Iris pigment epithelial cell (primary cell): ENCODE measurements around the gene KRT80.

ENCODE experiments used
- DNase-seq: peaks from one replicate; pipeline ENCODE4 v3.0.0-alpha.2; 2011; ENCODE audit warnings: low read depth

KRT80 gene

DNA sequence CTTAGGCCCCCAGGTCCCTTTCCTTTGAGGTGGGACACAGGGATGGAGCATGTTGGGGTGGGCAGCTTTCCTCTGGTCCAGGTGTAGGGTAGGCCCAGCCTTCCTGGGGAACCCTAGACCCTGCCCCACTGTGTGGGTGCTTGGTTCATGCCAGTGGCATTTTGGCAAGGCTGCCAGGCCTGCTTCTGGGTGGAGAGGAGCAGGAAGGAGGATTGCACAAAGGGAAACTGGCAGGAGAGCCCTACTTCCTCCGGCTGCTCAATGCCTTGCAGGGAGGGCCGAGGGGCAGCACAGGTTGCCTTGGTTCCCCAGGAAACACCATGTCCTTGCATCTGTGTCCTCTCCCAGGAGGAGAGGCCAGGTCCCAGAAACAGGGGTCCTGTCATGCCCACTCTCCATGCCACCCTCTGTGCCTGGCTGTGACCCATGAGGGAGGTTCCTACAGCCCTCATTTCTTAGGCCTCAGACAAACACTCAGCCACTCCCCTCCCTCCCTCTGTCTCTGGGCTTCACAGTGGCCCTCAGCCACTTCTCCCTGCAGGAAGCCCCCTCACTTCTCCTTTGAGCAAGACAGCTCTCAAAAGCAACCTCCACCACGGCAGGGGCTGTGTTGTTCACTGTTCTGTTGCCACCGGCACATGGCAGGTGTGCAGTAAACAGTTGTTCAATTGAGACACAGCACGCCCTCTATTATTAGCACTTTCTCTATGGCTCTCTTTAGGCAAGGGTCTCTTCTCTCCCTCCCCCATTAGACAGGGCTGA is 6.8 kb upstream of the KRT80 start:
- no peak for DNase-seq

DNA sequence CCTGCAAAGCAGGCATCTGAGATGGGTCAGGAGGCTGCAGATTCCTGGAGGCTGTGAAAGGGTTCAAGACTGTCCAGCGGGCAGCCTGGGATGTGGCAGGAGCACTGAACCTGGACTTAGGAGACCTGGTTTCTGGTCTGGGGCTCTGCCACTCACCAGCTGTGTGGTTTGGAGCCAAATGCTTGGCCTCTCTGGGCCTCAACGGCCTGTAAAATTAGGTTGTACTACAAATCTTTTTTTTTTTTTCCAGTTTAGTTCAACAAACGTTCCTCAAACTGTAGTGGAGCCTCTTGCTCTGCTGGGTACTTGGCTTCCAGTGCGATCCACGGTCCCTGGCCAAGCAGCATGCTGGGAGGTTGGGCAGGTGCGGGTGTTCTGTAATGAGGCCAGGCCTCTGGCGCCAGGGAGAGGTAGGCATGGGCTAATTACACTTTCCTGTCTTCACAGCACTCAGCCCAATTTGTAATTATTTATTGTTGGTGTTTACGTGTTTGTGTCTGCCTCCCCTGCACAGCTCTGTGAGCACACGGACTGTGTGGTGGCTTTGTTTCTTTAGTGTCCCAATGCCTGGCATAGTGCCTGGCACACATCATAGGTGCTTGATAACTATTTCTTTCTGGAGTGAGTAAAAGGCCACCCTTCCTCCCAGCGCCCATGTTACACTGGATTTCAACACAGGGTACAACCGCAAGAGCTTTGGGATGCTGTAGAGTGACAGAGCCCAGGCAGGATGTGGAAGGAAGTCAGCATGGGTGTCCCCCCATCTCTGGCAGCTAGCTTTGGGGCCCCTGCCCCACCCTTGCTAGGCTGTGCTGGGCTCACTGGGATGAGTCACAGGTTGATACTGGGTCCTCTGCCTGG is 5.8 kb upstream of the KRT80 start:
- no peak for DNase-seq

DNA sequence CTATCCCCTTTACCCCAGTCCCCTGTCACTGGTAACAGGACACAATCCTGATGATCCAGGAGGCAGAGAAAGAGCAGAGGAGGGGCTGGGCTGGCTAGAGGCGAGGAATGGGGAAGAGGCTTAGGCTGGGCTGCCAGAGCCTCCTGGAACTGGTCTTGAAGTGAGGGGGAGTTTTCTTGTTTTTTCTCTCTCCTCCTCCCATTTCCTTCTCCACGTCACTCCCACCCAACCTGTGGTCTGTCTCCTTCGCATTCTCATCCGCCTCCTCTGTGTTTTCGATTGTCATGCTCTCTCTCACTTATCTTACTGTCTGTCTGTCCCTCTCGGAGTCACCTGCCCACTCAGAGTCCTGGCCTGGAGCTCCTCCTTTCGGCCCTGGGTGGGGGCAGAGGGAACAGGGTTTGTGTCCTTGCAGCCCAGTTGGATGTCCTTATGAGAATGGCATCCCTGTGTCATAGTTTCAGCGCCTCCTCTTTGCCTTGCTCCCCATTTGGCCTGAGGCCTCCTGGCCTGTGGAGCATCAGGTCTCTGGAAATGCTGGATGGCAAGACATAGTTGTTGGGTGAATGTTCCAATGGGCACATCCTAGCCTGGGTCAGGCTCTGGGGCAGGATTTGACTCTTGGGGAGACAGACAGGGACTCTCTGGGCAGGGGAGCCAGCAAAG is 3.4 kb upstream of the KRT80 start:
- no peak for DNase-seq

DNA sequence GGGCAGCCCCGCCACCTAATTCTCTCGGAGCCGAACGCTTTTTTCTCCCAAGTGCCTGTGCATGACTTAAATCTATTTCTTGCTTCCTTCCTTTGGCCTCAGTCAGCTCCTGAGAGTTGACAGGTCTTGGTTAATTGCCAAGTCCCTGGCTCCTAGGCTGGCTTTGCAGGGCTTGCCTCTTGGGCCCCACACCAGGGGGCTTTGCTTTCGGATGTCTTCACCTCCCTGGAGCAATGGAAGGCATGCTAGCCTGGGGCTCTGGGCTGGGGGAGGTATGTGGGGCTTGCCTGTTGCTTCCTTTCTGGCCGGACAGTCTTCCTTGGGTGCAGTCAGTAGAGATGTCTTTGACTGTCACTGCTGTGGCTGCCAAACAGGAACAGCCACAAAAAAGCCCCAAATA is 2.2 kb upstream of the KRT80 start:
- peak; percentile 44 for DNase-seq

DNA sequence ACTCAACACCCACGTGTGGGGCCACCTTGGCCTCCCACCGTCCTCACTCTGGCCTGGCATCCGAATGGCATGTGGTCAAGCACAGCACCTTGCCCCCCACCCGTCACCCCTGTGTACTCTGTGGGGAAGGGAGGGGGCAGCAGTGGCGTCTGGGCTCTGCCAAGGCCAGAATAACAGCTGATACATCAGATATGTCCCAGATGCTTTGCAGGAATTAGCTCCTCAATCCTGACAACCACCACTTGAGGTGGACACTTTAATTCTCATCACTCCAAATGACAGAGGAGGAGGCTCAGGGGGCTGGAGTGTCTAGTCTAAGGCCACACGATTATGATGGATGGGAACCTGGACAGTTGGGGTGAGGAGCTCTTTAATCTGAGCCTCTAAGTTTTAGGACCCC is 1.7 kb upstream of the KRT80 start:
- DNase-seq = no peak

DNA sequence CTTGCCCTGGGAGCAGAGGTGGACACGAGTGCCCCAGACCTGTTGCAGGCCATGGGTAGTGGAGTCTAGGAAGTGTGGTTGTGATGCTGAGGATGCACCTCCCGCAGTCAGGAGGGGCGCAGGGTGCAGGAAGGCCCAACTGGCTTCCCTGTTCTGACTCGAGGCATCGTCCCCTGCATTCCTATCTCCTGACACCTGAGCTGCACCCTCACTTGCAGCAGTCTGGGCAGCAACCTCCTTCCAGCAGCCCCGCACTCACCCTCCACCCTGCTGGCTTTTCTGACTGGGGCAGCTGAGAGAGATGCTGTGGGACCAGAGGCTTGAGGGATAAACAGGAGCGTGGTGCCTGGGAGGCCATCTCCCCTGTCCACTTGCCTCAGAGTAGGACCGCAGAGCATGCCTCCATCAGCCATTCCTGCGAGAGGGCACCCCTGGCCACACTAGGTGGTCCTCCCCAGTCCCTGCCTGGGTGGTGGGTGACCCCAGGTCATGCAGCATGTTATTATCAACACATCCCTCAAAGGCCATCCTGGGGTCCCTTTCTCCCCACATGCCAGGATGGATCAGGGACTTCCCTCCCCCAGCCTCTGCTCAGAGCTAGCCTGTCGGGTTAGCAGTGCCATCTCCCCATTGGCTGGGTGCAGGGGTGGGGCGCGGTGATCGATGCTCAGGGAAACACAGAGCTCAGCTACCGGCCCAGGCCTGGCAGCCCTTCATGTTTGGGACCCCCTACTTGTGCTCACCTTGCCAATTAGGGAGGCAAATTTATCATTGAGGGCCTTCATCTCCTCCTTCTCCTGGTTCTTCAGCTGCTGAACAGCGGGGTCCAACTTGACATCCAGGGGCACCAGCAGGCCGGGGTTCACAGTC is 719 bp downstream of the KRT80 start:
- DNase-seq = no peak

DNA sequence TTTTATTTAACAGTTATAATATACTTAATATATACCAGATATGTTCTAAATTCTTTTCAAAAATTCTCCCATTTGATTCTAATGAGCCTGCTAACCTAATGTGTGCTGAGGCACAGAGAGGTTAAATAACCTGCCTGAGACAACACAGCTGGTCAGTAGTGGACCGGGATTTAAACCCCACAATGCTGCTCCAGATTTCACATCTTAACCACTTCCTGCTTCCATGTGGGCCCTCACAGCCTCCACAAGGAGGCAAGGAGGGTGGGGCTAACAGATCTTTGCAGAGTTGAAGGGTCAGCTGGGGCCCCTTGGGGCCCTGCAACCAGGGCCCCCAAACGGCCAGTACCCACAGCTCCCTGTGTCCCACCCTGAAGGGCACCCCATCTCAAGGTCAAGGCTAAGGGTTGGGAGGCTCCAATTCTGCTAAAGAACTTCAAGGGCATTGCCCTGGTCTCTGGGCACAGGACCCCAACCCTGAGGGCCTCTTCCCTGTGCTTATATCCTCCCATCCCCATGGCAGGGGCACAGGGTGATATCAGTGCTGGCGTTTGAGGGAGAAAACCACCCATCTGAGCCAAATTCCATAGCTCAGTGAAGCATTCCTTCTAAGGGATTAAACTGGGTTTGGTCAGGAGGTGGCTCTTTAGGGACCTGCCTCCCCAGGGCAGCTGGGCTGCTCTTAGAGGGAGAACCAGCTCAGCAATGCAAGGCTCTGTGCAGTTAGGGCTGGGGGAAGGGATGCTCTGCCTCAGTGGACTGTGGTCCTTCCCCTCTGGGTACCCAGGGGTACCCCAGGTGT is 2.2 kb downstream of the KRT80 start:
- peak; percentile 47 for DNase-seq

DNA sequence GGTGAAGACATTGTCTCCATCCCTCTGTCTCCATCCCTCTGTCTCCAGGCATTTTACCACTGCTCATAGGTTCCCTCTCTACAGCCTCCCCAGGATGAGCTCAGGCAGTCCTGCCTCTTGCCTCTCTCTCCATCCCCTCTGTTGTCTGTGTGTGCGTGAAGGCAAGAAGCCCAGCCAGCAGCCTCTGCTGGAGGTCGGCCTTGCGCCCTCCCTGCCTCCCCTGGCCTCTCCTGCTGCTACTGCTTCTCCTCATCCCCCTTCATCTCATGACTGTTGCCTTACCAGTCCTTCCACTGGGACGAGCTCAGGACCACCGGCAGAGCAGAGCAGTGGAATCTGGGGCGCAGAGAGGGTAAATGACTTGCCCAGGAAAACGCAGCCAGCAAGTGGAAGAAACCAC is 3.2 kb downstream of the KRT80 start:
- DNase-seq = no peak

DNA sequence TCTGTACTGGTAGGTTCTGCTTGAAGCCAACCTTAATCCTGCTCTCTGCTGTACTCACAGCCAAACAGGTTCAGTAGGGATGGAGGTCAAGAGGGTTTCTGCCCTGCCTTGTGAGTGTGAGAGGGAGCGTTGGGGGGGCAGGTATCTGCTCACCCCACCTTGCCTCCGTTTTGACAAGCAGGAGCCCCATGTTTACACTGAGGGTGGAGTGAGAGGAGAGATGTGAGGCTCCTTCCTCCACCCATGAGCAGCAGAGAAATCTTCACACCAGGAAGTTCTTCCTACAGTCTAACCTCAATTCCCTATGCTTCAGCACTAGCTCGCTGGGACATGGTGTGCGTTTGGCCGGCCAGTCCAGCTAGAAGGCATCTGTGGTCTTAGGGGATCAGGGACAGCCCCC is 4.2 kb downstream of the KRT80 start:
- DNase-seq = no peak

DNA sequence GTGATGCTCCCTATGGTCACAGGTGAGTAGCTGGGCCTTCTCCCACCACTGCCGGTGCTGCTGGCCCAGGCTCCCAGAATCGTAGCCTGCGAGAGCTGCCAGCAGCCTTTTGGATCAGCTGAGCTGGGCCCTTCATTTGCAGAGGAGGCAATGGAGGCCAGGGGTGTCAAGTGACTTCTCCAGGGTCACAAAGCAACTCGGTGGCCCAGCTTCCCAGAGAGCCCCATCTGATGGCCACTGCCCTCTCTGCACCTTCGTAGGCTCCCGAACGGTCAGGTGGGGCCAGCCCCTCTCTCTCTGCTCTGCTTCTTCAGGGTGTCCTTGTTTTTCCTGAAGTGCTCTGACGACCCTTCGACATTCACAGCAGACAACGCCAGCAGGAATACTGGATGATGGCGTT is 4.6 kb downstream of the KRT80 start:
- no peak for DNase-seq

DNA sequence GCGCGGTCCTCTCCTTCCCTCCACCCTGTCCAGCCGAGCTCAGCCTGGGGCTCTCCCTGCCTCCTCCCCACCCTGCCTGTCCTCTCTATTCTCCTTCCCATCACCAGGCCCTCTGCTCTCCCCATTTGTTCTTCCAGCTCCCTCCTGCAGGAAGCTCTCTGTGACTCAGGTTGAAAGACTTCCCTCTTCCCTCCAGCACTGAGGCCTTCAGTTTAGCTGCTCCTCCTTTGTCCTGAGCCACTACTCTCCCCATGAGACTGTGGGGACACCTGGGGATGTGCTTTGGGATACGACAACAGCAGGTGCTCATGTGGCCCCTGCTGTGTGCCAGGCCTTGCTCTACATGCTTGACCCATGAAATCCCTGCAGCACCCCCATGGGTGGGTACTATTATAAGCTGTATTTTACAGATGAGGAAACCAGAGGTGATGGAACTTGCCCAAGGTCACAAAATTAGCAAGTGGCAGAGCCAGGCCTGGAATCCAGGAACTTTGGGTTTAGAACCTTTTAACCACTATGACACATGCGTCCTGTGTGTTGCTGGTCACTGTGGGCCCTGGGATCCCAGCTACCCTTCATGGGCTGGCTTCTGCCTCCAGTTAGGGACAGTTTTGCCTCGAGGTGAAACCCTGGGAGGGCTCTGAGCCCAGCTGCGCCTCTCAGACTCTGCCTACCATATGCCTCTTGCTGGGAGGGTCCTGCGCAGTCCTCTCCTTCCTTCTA is 5.5 kb downstream of the KRT80 start:
- DNase-seq = peak; percentile 75

DNA sequence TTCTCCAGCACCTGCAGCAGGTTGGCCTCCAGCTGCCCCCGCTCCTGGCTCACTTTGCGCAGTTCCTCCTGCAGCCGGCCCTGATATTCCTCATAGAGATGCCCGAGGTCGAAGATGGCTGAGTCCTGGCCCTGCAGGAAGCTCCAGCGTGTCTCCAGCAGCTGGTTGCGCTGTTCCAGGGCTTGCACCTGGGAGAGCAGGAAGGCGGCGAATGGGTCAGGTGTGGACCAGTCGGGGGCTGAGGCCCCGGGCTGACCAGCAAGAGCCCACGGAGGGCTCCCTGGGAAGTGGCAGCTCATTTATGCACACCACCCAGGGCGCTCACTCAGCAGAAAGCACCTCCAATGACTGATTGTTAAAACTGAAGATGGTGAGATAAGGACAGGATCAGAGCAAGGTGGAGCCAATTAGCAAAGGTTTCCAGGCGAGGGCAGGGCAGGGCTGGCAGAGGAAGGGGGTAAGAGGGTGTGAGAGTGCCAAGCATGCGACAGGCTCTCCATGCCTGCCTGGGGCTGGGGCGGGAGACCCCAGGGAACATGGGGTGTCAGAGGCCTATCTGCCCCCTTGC is 6.3 kb downstream of the KRT80 start:
- DNase-seq = no peak

DNA sequence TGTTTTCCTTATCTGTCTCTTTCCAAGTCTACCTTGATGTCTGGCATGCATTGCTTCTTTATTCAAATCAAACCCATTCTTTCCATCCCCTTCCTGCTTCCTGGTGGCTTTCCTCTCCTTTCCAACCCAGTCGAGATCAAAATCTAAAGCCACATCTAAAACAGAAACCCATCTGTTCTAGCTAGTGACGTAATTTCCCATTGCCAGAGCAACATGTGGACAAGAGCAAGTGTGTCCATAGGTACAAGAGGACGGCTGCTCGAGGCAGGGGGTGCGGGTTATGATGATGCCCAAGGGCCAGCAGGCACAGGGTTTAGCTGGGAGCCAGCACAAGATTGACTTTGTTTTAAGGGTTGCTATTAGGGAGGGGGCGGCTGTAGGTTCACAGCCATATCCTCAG is 7.0 kb downstream of the KRT80 start:
- no peak for DNase-seq

DNA sequence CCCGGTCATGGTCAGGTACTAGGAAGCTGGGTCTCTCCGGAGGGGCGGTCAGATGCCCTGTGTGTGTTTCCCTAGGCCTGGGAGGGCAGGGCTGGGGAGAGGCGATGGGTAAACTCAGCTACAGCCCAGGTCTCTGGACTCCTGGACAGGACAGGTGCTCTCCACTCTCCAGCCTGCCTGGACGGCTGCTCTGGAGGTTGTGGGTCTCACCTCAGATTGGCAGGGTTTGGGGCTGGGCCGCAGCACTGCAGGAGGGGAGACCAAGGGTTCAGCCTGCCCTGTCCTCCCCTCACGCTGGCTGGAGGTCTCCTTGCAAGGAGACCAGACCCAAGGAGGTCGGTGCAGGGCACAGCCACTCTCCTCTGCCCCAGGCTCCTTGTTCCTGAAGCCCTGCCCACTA is 7.8 kb downstream of the KRT80 start:
- DNase-seq = no peak

DNA sequence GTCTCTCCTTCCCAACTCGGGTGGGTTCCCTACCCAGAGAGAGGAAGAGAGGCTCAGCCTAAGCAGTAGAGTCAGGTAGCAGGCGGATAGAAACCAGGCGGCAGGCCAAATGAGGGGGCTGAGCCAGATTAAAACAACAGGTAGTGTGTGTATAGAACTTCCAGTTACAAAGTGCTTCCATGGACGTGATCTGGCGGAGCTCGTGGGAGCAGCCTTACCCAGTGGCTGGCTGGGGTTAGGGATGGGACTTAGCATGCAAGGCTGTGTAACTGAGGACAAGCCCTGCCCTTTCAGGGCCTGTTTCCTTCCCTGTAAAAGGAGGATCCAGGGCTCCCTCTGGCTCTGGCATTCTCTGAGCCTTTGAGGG is 8.3 kb downstream of the KRT80 start:
- DNase-seq = no peak

DNA sequence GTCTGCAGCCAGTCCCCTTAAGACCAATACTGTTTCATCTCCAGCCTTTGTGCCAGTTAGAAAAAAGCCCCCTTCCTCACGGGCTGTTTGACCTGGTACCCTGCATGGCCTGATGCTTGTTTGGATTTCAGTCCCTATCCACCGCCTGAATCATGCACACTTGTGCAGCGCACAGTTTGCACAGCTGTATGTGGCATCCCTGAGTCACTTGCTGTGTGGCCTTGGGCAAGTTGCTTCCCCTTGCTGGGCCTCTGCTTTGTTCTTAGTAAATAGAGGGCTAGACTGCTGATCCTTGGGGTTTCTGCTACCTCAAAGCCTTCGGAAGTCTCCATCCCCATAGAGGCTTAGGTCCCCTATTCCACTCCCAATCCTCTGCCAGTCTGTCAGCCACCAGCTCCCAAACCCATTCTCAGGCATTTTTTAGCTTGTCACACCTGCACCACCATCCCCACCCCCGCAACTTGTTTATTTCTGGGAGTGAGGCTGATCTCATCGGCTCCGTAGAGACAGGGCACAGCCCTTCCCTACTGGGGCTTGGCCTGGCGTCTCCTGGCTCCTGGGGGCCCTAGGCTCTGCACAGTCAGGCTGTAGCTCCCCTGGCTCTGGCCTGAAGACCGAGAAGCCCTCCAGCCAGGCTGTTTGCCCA is 8.8 kb downstream of the KRT80 start:
- DNase-seq = no peak

DNA sequence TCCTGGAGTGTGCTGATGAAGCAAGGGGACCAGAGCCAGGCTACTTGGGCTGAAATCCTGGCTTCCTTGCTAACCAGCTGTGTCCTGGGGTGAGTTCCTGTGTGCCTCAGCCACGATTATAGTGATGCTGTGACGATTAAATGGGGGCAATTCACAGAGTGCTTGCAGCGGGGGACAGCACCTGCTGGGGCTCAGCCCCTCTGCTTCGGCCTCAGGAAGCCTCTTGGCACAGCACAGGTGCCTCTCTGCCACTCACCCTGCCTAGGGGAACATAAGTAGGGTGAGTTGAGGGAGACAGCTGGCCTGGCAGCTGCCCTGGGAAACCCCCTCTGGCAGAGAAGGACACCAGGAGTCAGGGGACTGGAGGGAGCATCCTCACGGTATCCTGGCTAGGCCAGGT is 9.4 kb downstream of the KRT80 start:
- DNase-seq = no peak

DNA sequence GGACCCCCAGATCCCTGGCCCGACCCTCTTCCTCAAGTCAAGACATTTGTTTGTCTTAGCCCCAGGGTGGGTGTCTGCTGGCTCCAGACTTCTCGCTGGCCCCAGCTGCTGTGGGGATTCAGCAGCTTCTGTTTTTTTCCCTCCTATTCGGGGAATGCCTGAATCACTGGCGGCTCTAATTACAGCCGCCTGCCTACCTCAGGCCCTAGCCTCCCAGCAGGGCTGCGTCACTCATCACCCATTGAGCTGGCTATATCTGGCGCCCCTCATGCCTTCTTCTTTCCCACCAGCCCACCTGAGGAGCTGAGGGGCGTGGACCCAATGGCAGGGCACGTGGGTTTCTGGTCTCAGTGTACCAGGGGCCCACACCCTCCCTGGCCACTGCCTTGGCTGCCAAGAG is 10.1 kb downstream of the KRT80 start:
- peak; percentile 90 for DNase-seq

DNA sequence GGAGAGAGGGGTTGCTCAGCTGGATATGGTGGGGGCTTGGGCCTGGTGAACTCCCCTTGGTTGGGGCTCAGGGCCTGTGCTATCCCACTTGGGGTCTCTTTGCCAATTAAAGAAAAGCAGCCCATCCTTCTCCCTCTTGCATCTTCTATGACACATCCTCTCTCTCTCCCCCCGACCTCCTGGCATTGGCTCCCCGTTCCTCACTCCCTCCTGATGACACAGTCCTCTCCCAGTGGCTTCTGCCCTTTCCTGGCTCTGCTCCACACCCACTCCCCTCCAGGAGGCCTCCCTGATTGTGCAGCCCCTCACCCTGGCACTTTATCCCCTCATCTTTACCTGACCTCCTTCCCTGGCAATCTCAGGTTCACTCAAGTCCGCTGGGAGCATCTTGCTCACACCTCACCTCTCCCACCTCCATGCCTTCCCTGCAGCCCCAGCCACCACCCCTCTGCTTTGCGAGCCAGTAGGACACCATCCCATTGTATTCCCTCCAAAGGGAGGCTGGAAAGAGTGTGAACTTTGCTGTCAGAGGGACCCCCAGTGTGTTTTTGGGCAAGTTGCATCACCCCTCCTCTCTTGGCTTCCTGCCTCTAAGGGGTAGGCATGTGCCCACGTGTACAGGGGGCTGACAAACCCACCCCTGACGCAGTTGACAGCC is 10.7 kb downstream of the KRT80 start:
- no peak for DNase-seq
